ENCODE data around the gene PDZRN4.
"Not testable (repeated sequence)": the region's sequence is repeated elsewhere in the genome, so short reads cannot be mapped to it uniquely, and the experiment has no call there.

Gene PDZRN4

GRCh38 chr12:41213107-41213506 lies 25.0 kb downstream of the PDZRN4 start:
- in situ Hi-C loops (cut with MboI; ENCODE audit: low sequenced_read_pairs), result no loop called here

- in situ Hi-C loops (cut with MboI; ENCODE audit: low sequenced_read_pairs), result no loop called here
Observed at GRCh38 chr12:41213648-41214047, 25.5 kb downstream of the PDZRN4 start.

- in situ Hi-C loops (cut with MboI; ENCODE audit: low sequenced_read_pairs), result no loop called here
Observed at GRCh38 chr12:41217727-41218126, 29.6 kb downstream of the PDZRN4 start.

- in situ Hi-C loops (cut with MboI; ENCODE audit: low sequenced_read_pairs), result no loop called here
Observed at GRCh38 chr12:41220931-41221330, 32.8 kb downstream of the PDZRN4 start.

- in situ Hi-C loops (cut with MboI; ENCODE audit: low sequenced_read_pairs), result no loop called here
Observed at GRCh38 chr12:41221491-41221890, 33.4 kb downstream of the PDZRN4 start.

- in situ Hi-C loops (cut with MboI; ENCODE audit: low sequenced_read_pairs), result no loop called here
Observed at GRCh38 chr12:41223600-41223999, 35.5 kb downstream of the PDZRN4 start.

- in situ Hi-C loops (cut with MboI; ENCODE audit: low sequenced_read_pairs), result no loop called here
Observed at GRCh38 chr12:41224066-41224465, 35.9 kb downstream of the PDZRN4 start.

- in situ Hi-C loops (cut with MboI; ENCODE audit: low sequenced_read_pairs), result no loop called here
Observed at GRCh38 chr12:41225179-41225578, 37.1 kb downstream of the PDZRN4 start.

GRCh38 chr12:41228066-41228820 lies 40.1 kb downstream of the PDZRN4 start:
- in situ Hi-C loops (cut with MboI; ENCODE audit: low sequenced_read_pairs), result no loop called here

- in situ Hi-C loops (cut with MboI; ENCODE audit: low sequenced_read_pairs), result no loop called here
Observed at GRCh38 chr12:41230756-41231155, 42.6 kb downstream of the PDZRN4 start.

GRCh38 chr12:41234692-41235091 lies 46.6 kb downstream of the PDZRN4 start:
- in situ Hi-C loops (cut with MboI; ENCODE audit: low sequenced_read_pairs), result no loop called here

GRCh38 chr12:41242603-41243002 lies 54.5 kb downstream of the PDZRN4 start:
- in situ Hi-C loops (cut with MboI; ENCODE audit: low sequenced_read_pairs), result no loop called here

GRCh38 chr12:41248391-41248790 lies 60.3 kb downstream of the PDZRN4 start:
- in situ Hi-C loops (cut with MboI; ENCODE audit: low sequenced_read_pairs), result no loop called here

GRCh38 chr12:41250748-41251147 lies 62.6 kb downstream of the PDZRN4 start:
- in situ Hi-C loops (cut with MboI; ENCODE audit: low sequenced_read_pairs), result no loop called here

- in situ Hi-C loops (cut with MboI; ENCODE audit: low sequenced_read_pairs), result no loop called here
Observed at GRCh38 chr12:41254004-41254914, 66.1 kb downstream of the PDZRN4 start.

- in situ Hi-C loops (cut with MboI; ENCODE audit: low sequenced_read_pairs), result not testable (repeated sequence)
Observed at GRCh38 chr12:41263196-41263595, 75.1 kb downstream of the PDZRN4 start.

- in situ Hi-C loops (cut with MboI; ENCODE audit: low sequenced_read_pairs), result no loop called here
Observed at GRCh38 chr12:41264281-41264680, 76.2 kb downstream of the PDZRN4 start.

- in situ Hi-C loops (cut with MboI; ENCODE audit: low sequenced_read_pairs), result no loop called here
Observed at GRCh38 chr12:41269056-41269455, 80.9 kb downstream of the PDZRN4 start.

- in situ Hi-C loops (cut with MboI; ENCODE audit: low sequenced_read_pairs), result no loop called here
Observed at GRCh38 chr12:41271489-41271888, 83.4 kb downstream of the PDZRN4 start.

- in situ Hi-C loops (cut with MboI; ENCODE audit: low sequenced_read_pairs), result no loop called here
Observed at GRCh38 chr12:41274643-41275042, 86.5 kb downstream of the PDZRN4 start.

GRCh38 chr12:41277100-41277945 lies 89.2 kb downstream of the PDZRN4 start:
- in situ Hi-C loops (cut with MboI; ENCODE audit: low sequenced_read_pairs), result no loop called here

Data from hTERT RPE-1 (cell line).